HG03432 (cell line): ENCODE results near the gene KLHL1.

ENCODE experiments used
- ATAC-seq: cut with Tn5 transposase; IDR thresholded peaks from one replicate; pipeline ENCODE4 v1.9.1; 2021; ENCODE audit warnings: mild to moderate bottlenecking, moderate library complexity; ENCODE audit not compliant: unreplicated experiment

Gene KLHL1

DNA sequence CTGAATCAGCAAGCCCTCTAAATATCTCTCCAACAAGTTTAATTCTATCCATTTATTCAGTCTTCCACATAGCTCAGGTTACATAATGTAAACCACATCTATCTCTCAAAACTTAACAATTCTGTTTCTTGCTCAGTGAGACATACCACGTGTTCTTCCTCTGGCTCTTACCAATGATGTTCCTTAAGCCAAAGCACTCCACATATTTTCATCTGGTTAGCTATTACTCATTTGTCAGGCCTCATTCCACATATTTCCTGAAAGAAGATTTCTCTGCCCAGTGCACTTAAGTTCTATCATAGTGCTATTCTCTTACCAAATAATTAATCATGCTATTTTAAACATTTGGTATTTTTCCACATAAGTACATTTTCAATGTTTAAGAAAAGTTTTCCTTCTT lies 403.9 kb downstream of the KLHL1 start:
- no peak for ATAC-seq

DNA sequence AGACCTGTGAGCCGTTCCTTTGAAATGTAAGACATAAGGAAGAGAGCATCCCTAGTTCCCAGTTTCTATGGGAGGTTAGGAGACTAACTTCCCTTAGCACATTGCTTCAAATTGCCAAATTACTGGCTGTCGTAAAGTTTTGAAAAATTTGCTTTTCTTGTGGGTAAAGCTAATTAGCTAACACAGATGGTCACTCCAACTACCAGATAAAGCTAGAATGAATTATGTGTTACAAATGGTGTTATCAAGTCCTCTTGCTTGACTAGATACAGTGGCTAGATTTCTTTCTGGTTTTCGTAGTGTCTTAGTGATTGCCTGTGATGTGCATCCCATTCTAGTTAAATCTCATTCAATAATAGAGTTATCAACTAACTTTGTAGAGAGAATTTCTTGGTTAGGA lies 417.3 kb downstream of the KLHL1 start:
- ATAC-seq, result no peak

DNA sequence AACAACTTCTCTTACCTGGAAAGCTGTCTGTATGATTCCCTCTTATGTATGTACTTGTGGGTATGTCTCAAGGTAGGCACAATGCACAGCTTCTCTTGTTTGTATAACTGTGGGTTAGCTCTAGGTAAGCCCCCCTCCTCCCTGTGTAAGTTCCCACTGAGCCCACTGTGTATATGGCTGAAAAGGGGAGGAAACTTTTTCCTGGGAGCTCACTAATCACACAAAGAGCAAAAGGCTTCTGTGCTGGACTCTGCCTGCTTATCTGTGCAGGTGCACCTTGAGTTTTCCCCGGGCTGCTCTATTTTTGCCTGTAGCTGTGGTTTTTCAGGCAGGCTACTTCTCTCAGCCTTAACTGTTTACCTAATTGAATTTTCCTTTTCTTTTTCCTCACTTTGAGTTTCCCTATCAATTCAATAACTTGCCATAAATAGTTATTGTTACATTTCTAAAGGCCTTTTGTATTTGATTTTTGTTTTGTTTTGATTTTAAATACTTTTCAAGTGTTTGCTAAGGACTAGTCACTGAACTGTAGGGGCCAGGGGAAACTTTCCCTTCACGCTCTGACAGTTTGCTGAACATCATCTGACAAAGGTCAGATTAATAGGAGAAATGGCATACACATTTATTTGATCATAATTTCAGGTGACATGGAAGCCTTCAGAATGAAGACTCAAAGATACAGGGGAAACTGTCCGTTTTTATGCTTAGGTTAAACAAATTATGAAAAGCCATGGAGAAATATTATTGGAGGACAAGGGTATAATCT lies 424.1 kb downstream of the KLHL1 start:
- peak; percentile 81 for ATAC-seq

DNA sequence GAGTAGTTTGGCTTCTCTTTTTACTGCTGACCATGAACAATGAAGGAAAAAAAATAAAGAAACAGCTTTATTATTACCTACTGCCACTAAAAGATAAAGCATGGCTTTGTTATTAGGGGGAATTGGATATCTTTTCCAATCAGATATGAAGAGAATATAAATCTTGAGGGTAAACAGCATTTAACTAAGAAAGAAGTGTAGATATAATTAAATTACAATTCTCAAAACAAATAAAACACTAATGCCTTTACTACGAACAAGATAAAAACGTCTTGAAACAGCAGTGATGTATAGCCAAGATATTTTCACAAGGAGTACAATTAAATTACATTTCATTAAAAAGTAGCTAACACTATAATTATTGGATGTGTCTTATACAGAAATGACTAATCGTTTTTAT lies 426.5 kb downstream of the KLHL1 start:
- ATAC-seq, result no peak

DNA sequence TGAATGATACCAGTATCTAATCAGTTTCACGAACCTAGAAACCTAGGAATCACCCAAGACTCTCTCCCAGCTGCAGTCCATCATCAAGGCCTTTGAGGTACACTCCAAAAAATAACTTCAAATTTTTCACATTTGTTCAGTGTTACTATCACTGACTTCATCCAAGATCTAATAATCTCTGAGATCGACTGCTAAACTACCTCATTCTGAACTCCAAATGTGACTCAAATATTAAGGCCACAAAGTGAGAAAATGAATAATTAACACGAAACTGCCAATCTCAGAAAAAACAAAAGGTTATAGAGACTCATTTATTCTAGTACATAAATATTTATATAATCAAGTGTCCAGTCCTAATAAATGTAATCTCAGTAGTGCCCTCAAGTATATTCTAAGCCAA lies 430.9 kb downstream of the KLHL1 start:
- peak; percentile 55 for ATAC-seq

DNA sequence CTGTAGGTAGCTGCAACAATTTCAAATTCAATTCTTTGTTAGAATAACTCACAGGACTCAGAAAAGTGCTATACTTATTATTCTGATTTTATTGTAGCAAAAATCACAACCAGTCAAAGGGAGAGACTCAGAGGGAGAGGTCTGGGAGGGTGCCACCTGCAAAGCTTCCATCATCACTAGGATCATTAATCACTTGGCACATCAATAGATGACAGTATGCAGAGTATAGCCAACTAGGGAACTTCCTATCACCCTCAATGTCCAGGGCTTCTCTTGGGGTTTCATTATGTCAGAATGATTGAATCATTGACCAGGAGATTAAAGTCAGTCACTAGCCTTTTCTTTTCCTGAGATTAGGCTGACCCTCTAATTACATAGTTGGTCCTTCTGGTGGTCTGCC lies 432.0 kb downstream of the KLHL1 start:
- ATAC-seq, result no peak

DNA sequence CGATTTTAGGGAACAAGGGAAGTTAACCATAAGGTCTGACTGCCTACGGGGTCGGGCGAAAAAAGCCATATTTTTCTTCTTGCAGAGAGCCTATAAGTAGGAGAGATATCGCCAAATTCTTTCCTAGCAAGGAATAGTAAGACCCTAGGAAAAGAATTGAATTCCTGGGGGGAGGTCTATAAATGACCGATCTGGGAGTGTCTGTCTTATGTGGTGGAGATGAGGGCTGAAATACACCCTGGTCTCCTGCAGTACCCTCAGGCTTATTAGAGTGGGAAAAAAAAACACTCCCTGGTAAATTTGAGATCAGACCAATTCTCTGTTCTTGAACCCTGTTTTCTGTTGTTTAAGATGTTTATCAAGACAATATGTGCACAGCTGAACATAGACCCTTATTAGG lies 448.1 kb downstream of the KLHL1 start:
- no peak for ATAC-seq

DNA sequence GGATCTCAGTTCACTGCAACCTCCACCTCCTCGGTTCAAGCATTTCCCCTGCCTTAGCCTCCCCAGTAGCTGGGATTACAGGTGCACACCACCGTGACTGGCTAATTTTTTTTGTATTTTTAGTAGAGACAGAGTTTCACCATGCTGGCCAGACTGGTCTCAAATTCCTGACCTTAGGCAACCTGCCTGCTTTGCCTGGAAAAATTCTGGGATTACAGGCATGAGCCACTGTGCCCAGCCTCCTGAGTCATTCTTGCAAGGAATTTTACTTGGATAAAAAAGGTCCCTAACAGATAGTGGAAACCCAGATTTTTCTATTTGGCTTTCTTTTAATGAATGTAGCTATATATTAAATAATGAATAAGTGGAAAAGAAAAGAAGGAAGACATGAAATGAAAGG lies 450.6 kb downstream of the KLHL1 start:
- ATAC-seq, result no peak

DNA sequence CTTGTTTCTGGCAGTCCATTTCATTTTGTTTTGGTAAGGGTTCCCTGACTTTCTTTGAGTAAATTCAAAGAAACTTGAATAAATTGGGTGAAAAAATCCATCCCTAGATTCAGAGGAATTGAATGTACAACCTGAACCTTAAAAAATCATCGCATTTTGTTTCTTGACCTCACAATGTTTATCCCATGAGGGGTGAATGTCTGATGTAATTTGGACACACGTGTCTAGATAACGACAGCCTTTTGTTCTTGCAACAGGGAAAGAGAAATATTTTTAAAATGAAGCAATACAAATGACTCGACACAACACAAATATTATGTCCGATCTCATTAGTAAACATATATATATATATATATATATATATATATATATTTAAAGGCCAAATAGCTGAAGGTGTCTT lies 453.9 kb downstream of the KLHL1 start:
- ATAC-seq, result no peak
